Measurements from ENCODE around the gene RUNX1. TPM values are rescaled to one million over a fixed set of nuclear protein-coding genes. Genes with fewer than 3 reads are reported as not detected.

Gene RUNX1
- total RNA-seq, 2 donors from 2014 or later, result 4.9 to 12.5 TPM

GRCh38 chr21:34833465-34833864, 215.6 kb downstream of the RUNX1 start:
- DNase-seq (peak in 1 of 4 donors; percentile 41), ATAC-seq (peak; percentile 54)
- no peak overlapping the region for H3K27ac ChIP-seq
- 25 to 45% methylated on average over 5 of the region's 5 CpGs for WGBS, 2 donors
- no peak for TF ChIP-seq POLR2A (IDR thresholded peaks at IDR 0.05)
- no peak for TF ChIP-seq CTCF (IDR thresholded peaks at IDR 0.05)
- H3K4me3 ChIP-seq, result no peak overlapping the region
- intact Hi-C loops (cut with DNase I), result no loop called here
- peaks cover 34% of the 10 kb centered on the region for H3K4me1 ChIP-seq
- H3K36me3 ChIP-seq (replicated peaks in 1 of 2; ENCODE audit: insufficient read depth in 1 of 2, low read depth in 2 of 2), result no peaks in the 10 kb centered on the region
- no peaks in the 10 kb centered on the region for H3K27me3 ChIP-seq
- H3K9me3 ChIP-seq, result no peaks in the 10 kb centered on the region

- H3K27ac ChIP-seq, result no peak overlapping the region
- no peak for DNase-seq
- 79 to 86% methylated on average over 12 of the region's 12 CpGs for WGBS, 2 donors
- H3K36me3 ChIP-seq (replicated peaks in 1 of 2; ENCODE audit: insufficient read depth in 1 of 2, low read depth in 2 of 2), result no peaks in the 10 kb centered on the region
- intact Hi-C loops (cut with DNase I), result no loop called here
- no peak for TF ChIP-seq CTCF (IDR thresholded peaks at IDR 0.05)
- no peak for TF ChIP-seq POLR2A (IDR thresholded peaks at IDR 0.05)
- peaks cover 16% of the 10 kb centered on the region for H3K4me1 ChIP-seq
- H3K9me3 ChIP-seq, result no peaks in the 10 kb centered on the region
- no peaks in the 10 kb centered on the region for H3K27me3 ChIP-seq
- ATAC-seq, result no peak
- no peak overlapping the region for H3K4me3 ChIP-seq
Measured at GRCh38 chr21:34830386-34831170, 218.5 kb downstream of the RUNX1 start.

GRCh38 chr21:34827445-34828235, 221.5 kb downstream of the RUNX1 start:
- no peak overlapping the region for H3K4me3 ChIP-seq

GRCh38 chr21:34826836-34827235, 222.3 kb downstream of the RUNX1 start:
- no peaks in the 10 kb centered on the region for H3K9me3 ChIP-seq
- no peak overlapping the region for H3K27ac ChIP-seq
- 75 to 77% methylated on average over 3 of the region's 3 CpGs for WGBS, 2 donors
- H3K27me3 ChIP-seq, result no peaks in the 10 kb centered on the region
- DNase-seq, result no peak
- no peak for ATAC-seq
- no peaks in the 10 kb centered on the region for H3K36me3 ChIP-seq (replicated peaks in 1 of 2; ENCODE audit: insufficient read depth in 1 of 2, low read depth in 2 of 2)
- no peaks in the 10 kb centered on the region for H3K4me1 ChIP-seq
- intact Hi-C loops (cut with DNase I), result no loop called here
- H3K4me3 ChIP-seq, result no peak overlapping the region
- TF ChIP-seq CTCF (IDR thresholded peaks at IDR 0.05), result no peak
- no peak for TF ChIP-seq POLR2A (IDR thresholded peaks at IDR 0.05)

More at GRCh38 chr21:34827445-34828235, 221.5 kb downstream of the RUNX1 start:
- DNase-seq (no peak), ATAC-seq (no peak)
- TF ChIP-seq CTCF (IDR thresholded peaks at IDR 0.05) (no peak), POLR2A (IDR thresholded peaks at IDR 0.05) (no peak)
- peak overlapping the region in 1 of 4 donors; percentile 10 for H3K27ac ChIP-seq
- H3K4me1 ChIP-seq, result no peaks in the 10 kb centered on the region
- WGBS, 2 donors, result 83 to 84% methylated on average over 3 to 5 of the region's 5 CpGs
- no peaks in the 10 kb centered on the region for H3K9me3 ChIP-seq
- no peaks in the 10 kb centered on the region for H3K27me3 ChIP-seq
- intact Hi-C loops (cut with DNase I), result no loop called here
- H3K36me3 ChIP-seq (replicated peaks in 1 of 2; ENCODE audit: insufficient read depth in 1 of 2, low read depth in 2 of 2), result no peaks in the 10 kb centered on the region
